Fibroblast of villous mesenchyme (primary cell): ENCODE measurements around the gene TMEM135. TPM values are rescaled to one million over a fixed set of nuclear protein-coding genes. Genes with fewer than 3 reads are reported as not detected.

Experiments used
- DNase-seq: peaks from one replicate; pipeline ENCODE4 v3.0.0-alpha.2; 2010; ENCODE audit warnings: low read depth
- H3K4me3 ChIP-seq: 2 replicates; pipeline ENCODE4 v1.5.1; 2011; ENCODE audit warnings: low read depth, mild to moderate bottlenecking, low read length
- CTCF ChIP-seq: IDR thresholded peaks from 2 replicates; pipeline ENCODE4 v1.5.1; 2012; ENCODE audit warnings: low read depth, mild to moderate bottlenecking, low read length; ENCODE audit not compliant: insufficient read depth
- total RNA-seq: library from RNA; depleted of rRNA; stranded (reverse); fragments of >200 nt; gene quantifications from 2 replicates; pipeline ENCODE4 v1.2.3, GENCODE V29; 2012

TMEM135 gene
- total RNA-seq, 1 donor = 35.4 TPM

- no peak overlapping the region for H3K4me3 ChIP-seq
- no peak for DNase-seq
- TF ChIP-seq CTCF = no peak
Measured at GRCh38 chr11:87295237-87295636, 257.5 kb downstream of the TMEM135 start.

- TF ChIP-seq CTCF = no peak
- DNase-seq = no peak
Measured at GRCh38 chr11:87296627-87297026, 258.9 kb downstream of the TMEM135 start.

GRCh38 chr11:87298155-87298554 lies 260.4 kb downstream of the TMEM135 start:
- DNase-seq = no peak
- no peak for TF ChIP-seq CTCF
- no peak overlapping the region for H3K4me3 ChIP-seq

More at GRCh38 chr11:87296627-87297026, 258.9 kb downstream of the TMEM135 start:
- no peak overlapping the region for H3K4me3 ChIP-seq

- no peak for TF ChIP-seq CTCF
- H3K4me3 ChIP-seq = no peak overlapping the region
- DNase-seq = peak; percentile 7
Measured at GRCh38 chr11:87299041-87299481, 261.3 kb downstream of the TMEM135 start.

- H3K4me3 ChIP-seq = no peak overlapping the region
- peak; percentile 23 for DNase-seq
- no peak for TF ChIP-seq CTCF
Measured at GRCh38 chr11:87300640-87301380, 263.1 kb downstream of the TMEM135 start.

- H3K4me3 ChIP-seq = no peak overlapping the region
- no peak for TF ChIP-seq CTCF
- no peak for DNase-seq
Measured at GRCh38 chr11:87301785-87302540, 264.2 kb downstream of the TMEM135 start.

- no peak overlapping the region for H3K4me3 ChIP-seq
- DNase-seq = no peak
- no peak for TF ChIP-seq CTCF
Measured at GRCh38 chr11:87304412-87304811, 266.7 kb downstream of the TMEM135 start.
